HG02885 (cell line): ENCODE data around the gene FARS2.

Experiments used
- ATAC-seq: cut with Tn5 transposase; IDR thresholded peaks from one replicate; pipeline ENCODE4 v1.9.1; 2021; ENCODE audit warnings: mild to moderate bottlenecking; ENCODE audit not compliant: unreplicated experiment, poor library complexity

Gene FARS2

GRCh38 chr6:5361396-5361795 is 100.1 kb downstream of the FARS2 start:
- ATAC-seq, result no peak

GRCh38 chr6:5365436-5366195 is 104.3 kb downstream of the FARS2 start:
- no peak for ATAC-seq

- ATAC-seq, result no peak
These were observed 105.6 kb downstream of the FARS2 start for GRCh38 chr6:5366941-5367340.

GRCh38 chr6:5367510-5367909 is 106.2 kb downstream of the FARS2 start:
- ATAC-seq, result no peak

GRCh38 chr6:5373430-5373829 is 112.1 kb downstream of the FARS2 start:
- no peak for ATAC-seq

GRCh38 chr6:5378331-5378730 is 117.0 kb downstream of the FARS2 start:
- no peak for ATAC-seq

GRCh38 chr6:5379647-5380242 is 118.4 kb downstream of the FARS2 start:
- no peak for ATAC-seq

GRCh38 chr6:5383856-5384255 is 122.5 kb downstream of the FARS2 start:
- no peak for ATAC-seq

- no peak for ATAC-seq
These were observed 123.0 kb downstream of the FARS2 start for GRCh38 chr6:5384276-5384675.

GRCh38 chr6:5388326-5388725 is 127.0 kb downstream of the FARS2 start:
- no peak for ATAC-seq

GRCh38 chr6:5389086-5389745 is 127.9 kb downstream of the FARS2 start:
- no peak for ATAC-seq

- ATAC-seq, result no peak
These were observed 128.9 kb downstream of the FARS2 start for GRCh38 chr6:5390177-5390576.

GRCh38 chr6:5394280-5394679 is 133.0 kb downstream of the FARS2 start:
- no peak for ATAC-seq

GRCh38 chr6:5395719-5396118 is 134.4 kb downstream of the FARS2 start:
- no peak for ATAC-seq

- peak; percentile 57 for ATAC-seq
These were observed 137.2 kb downstream of the FARS2 start for GRCh38 chr6:5398530-5398929.

GRCh38 chr6:5399391-5399790 is 138.1 kb downstream of the FARS2 start:
- no peak for ATAC-seq

- ATAC-seq, result no peak
These were observed 140.8 kb downstream of the FARS2 start for GRCh38 chr6:5401845-5402738.

GRCh38 chr6:5403076-5403475 is 141.8 kb downstream of the FARS2 start:
- ATAC-seq, result no peak

- ATAC-seq, result no peak
These were observed 142.3 kb downstream of the FARS2 start for GRCh38 chr6:5403609-5404008.

- ATAC-seq, result no peak
These were observed 144.7 kb downstream of the FARS2 start for GRCh38 chr6:5405976-5406375.

- ATAC-seq, result no peak
These were observed 150.1 kb downstream of the FARS2 start for GRCh38 chr6:5411414-5411813.
